RCC 7860 (cell line): Measurements from ENCODE around the gene ALOX12B.
"Not testable (repeated sequence)": the region's sequence is repeated elsewhere in the genome, so short reads cannot be mapped to it uniquely, and the experiment has no call there.

Source experiments
- DNase-seq: peaks from one replicate; pipeline ENCODE4 v3.0.0-alpha.2; 2015; ENCODE audit warnings: low spot score
- FAIRE-seq: peaks from 2 replicates; lab custom pipeline; 2012; peaks lifted over from hg19 to GRCh38; lab: Jason Lieb, UNC

ALOX12B gene

DNA sequence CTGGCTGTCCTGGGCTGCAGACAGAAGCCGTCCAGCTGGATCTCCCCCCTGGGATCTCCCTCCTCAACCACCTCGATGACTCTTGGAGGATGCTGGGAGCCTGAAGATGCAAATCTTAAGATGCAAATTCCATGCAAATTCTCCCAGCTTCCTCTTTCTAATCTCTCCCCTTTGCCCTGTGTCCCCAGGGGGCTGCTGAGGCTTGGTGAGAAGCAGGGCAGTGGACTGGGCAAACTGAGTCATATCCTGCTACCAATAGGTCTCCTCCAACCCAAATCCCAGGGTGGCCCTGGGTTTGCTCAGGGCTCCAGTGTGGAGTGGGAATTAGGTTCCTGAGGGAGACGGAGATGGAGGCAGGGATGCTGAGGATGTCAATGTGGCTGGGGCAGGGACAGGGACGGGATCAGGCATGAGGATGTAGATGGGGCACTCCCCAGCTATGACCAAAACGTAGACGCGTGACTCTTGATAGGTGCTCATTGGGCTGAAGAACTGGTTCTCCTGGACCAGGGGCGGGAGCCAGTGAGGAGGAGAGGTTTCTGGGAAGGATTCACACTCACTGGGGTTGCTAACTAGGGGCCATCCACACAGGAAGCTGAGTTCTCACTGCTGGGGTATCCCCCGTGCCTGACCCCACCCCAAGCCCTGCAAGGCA is 3.6 kb upstream of the ALOX12B start:
- DNase-seq (no peak), FAIRE-seq (no peak)

DNA sequence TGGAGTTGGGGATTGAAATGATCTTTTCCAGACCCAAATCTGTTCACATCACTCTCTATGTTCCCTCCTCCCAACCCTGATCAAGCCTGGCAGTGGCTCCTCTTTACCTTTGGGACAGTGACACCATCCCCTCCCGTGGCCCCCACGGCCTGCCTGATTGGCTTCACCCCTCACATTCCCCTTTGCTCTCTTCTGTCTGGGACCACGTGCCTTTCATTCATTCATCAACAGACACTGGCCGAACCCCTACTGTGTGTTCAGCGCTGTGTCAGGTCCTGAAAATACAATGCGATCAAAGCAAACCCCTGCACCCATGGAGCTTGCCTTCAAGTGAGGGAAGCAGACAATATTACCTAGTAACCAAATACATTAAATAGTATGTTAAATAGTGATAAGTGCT is 2.2 kb upstream of the ALOX12B start:
- no peak for FAIRE-seq

DNA sequence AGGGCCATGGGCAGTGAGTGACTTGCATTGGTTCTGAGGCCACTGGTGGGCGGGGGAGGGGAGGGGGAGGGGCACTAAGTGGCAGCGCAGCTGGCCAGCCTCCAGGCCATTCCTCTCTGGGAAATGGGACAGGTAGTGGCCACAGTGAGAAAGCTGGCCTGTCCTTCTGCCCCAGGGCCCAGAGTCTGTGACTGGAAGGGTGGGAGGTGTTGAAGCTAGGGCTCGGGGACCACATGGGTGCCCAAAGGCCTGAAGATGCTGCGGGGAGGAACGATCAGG is 375 bp upstream of the ALOX12B start:
- FAIRE-seq, result no peak
- DNase-seq, result no peak

More for the DNA sequence above, 2.2 kb upstream of the ALOX12B start:
- DNase-seq, result no peak

GRCh38 chr17:8084250-8084649 is 3.3 kb downstream of the ALOX12B start:
- no peak for DNase-seq
- no peak for FAIRE-seq

GRCh38 chr17:8082292-8082691 is 5.2 kb downstream of the ALOX12B start:
- DNase-seq (no peak), FAIRE-seq (no peak)

GRCh38 chr17:8081876-8082275 is 5.6 kb downstream of the ALOX12B start:
- FAIRE-seq, result no peak

DNA sequence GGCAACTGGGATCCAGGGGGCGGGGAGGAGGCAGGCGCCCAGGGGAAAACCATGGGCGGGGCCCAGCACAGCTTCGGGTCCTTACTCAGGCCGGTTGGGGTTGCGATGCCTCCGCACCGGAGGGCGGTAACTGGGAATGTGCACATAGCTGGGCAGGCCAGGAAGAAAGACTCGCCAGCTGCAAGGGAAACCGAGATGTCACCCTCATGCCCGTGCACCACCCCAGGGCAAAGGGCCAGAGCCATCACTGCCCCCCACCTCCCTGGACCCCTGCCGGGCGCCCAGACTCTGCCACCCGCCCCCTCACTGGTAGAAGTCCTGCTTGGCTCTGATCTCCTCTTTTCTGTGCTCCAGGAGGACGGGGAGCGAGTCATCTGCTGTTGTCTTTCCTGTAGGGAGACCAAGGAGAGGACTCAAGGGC is 6.7 kb downstream of the ALOX12B start:
- no peak for DNase-seq
- FAIRE-seq, result no peak

More at GRCh38 chr17:8081876-8082275, 5.6 kb downstream of the ALOX12B start:
- DNase-seq, result no peak

- DNase-seq, result no peak
- FAIRE-seq, result no peak
Observed at GRCh38 chr17:8080208-8080798, 7.2 kb downstream of the ALOX12B start.

DNA sequence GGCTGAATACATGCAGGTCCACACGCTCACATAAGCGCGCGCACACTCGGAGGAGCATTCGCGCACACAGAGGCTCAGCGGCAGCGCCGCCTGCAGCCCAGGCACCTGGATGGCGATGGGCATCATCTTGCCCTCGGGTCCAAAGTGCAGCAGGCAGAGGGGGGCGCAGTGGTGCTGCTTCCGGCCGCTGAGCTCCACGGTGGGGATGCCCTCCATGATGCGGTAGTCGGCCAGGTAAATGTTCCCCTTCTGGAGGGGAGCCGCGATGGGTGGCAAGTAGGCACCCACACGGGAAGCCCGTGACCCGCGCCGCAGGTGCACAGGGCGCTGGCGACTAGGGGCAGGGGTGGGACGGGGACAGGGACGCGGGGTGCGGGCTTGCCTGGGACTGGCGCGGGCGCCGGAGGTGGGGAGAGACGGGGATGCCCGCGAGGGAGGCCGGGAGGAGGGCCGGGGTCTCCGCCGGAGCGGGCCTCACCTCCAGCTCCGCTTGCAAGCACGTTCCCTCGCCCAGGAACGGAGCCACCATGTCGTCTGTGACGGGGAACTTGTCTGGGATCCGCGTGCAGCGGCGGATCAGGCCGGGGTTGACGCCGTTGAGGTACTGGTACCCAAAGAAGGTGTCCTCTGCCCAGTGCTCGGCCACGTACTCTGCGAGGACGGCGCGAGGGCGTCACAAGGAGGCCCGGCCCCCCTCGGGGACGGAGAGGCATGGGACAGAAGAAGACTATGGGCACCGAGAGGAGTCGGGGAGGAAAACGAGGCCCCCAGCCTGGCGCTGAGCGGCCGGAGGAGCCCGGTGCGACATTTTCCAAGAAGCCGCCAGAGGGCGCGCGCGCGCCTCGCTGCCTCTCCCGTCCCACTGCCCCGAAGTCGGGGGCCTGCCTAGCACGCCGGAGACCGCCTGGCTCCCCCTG is 8.0 kb downstream of the ALOX12B start:
- DNase-seq, result peak; percentile 29
- no peak for FAIRE-seq

- FAIRE-seq, DNase-seq: not testable (repeated sequence)
Observed at GRCh38 chr17:8077939-8078338, 9.6 kb downstream of the ALOX12B start.

GRCh38 chr17:8076502-8077266 is 10.8 kb downstream of the ALOX12B start:
- FAIRE-seq (no peak), DNase-seq (no peak)

- DNase-seq, result no peak
- FAIRE-seq, result no peak
Observed at GRCh38 chr17:8075574-8076342, 11.8 kb downstream of the ALOX12B start.

DNA sequence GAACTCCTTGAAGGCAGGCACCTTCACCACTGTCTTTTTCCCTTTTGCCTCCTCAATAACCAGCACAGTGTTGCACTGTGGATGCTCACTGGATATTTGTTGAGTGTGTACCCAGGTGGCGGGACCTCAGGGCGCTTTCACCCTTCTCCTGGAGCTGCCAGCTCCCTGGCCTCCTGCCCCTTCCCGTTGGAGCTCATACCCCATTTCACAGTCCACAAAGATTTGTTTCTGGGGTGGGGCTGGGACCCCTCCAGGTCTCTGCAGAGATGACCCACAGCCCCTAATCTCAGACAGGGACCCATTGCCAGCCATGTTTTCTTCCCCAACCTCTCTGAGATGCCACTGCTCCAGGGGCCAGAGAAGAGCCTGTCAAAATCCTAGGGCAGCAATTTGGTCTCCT is 12.4 kb downstream of the ALOX12B start:
- DNase-seq, result no peak
- FAIRE-seq, result no peak

DNA sequence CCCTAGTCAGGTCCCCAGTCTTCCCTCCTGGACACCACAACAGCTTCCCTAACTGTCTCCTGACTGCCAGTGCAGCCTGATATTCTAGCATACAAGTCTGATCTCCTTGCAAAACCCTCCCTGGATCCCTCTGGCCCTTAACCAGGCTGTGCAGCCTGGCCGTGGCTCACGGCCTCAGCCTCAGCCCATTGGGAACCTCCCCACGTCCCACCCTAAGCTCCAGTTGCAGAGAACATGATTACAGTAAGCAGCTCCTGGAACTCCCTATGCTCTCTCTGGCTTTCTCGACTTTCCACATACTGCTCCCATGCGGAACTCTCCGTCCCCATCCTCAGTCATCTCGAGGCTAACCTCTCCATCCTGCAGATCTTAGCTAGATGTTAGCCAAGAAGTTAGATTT is 13.0 kb downstream of the ALOX12B start:
- FAIRE-seq, result no peak

GRCh38 chr17:8073627-8074484 is 13.7 kb downstream of the ALOX12B start:
- FAIRE-seq (no peak), DNase-seq (peak; percentile 28)

More for the DNA sequence above, 13.0 kb downstream of the ALOX12B start:
- DNase-seq, result no peak

GRCh38 chr17:8072729-8073461 is 14.6 kb downstream of the ALOX12B start:
- DNase-seq (no peak), FAIRE-seq (no peak)

GRCh38 chr17:8072341-8072728 is 15.2 kb downstream of the ALOX12B start:
- no peak for FAIRE-seq

GRCh38 chr17:8071496-8071895 is 16.0 kb downstream of the ALOX12B start:
- DNase-seq (no peak), FAIRE-seq (no peak)

More at GRCh38 chr17:8072341-8072728, 15.2 kb downstream of the ALOX12B start:
- no peak for DNase-seq

GRCh38 chr17:8069587-8069860 is 18.0 kb downstream of the ALOX12B start:
- no peak for FAIRE-seq
- DNase-seq, result no peak
